Anterior cingulate cortex (tissue), 58 donors: ENCODE data around the gene PLAGL1.
A peak's percentile ranks its signal among the peaks of the same experiment; 100 is the strongest.

Experiments
- DNase-seq, 58 donors: peaks; one replicate each; lab custom pipeline; 2025; lab: John Stamatoyannopoulos, UW

Gene PLAGL1

GRCh38 chr6:143970456-143971218 is 37.4 kb downstream of the PLAGL1 start:
- no peak for DNase-seq

GRCh38 chr6:143969077-143969476 is 39.0 kb downstream of the PLAGL1 start:
- DNase-seq: no peak

GRCh38 chr6:143967706-143968376 is 40.2 kb downstream of the PLAGL1 start:
- DNase-seq: no peak

- no peak for DNase-seq
These were observed 41.7 kb downstream of the PLAGL1 start for GRCh38 chr6:143966312-143966711.

- no peak for DNase-seq
These were observed 42.4 kb downstream of the PLAGL1 start for GRCh38 chr6:143965503-143966171.

- DNase-seq: no peak
These were observed 43.4 kb downstream of the PLAGL1 start for GRCh38 chr6:143964674-143965081.

- DNase-seq: no peak
These were observed 44.7 kb downstream of the PLAGL1 start for GRCh38 chr6:143963158-143963919.

GRCh38 chr6:143961886-143962878 is 45.9 kb downstream of the PLAGL1 start:
- peak in 1 of 58 donors; percentile 12 for DNase-seq

GRCh38 chr6:143961066-143961465 is 47.0 kb downstream of the PLAGL1 start:
- DNase-seq: no peak

- DNase-seq: no peak
These were observed 48.1 kb downstream of the PLAGL1 start for GRCh38 chr6:143959927-143960326.

GRCh38 chr6:143958839-143959399 is 49.1 kb downstream of the PLAGL1 start:
- no peak for DNase-seq

- DNase-seq: no peak
These were observed 50.3 kb downstream of the PLAGL1 start for GRCh38 chr6:143957679-143958274.

GRCh38 chr6:143955971-143956370 is 52.1 kb downstream of the PLAGL1 start:
- DNase-seq: no peak

GRCh38 chr6:143953922-143954321 is 54.1 kb downstream of the PLAGL1 start:
- DNase-seq: no peak

- no peak for DNase-seq
These were observed 54.9 kb downstream of the PLAGL1 start for GRCh38 chr6:143952947-143953701.

GRCh38 chr6:143952060-143952778 is 55.8 kb downstream of the PLAGL1 start:
- DNase-seq: peak in 8 of 58 donors; percentile 10 to 56 (median 24)

GRCh38 chr6:143950875-143951274 is 57.2 kb downstream of the PLAGL1 start:
- DNase-seq: no peak
